Measurements from ENCODE around the gene SHISAL1. TPM values are rescaled to one million over a fixed set of nuclear protein-coding genes. Genes with fewer than 3 reads are reported as not detected.

SHISAL1 gene
- total RNA-seq, 1 experiment from 2014 or later: 2.9 TPM

DNA sequence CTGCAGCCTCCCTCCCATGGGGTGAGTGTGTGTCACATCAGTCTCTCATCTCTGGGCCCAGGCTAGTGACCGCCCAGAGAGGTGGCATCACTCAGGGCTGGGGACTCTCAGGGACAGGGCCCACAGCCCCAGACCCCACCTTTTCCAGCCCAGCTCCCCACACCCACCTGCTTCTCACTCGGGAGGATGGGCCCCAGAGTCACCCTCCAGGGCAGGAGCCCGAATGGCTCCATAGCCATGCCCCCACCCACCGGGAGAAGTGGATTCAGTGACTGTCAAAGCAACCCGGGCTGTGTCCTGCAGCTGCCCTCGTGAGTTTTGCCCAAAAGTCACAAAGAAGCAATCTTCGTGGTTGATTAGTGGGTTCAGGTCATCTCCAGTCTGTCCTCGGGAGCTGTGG is 106.1 kb downstream of the SHISAL1 start:
- no CpG with 5 or more reads among the region's 8 CpGs for WGBS (ENCODE audit: extremely low coverage, insufficient read length, low lambda C conversion rate)
- Histone ChIP-seq H3K9ac (ENCODE audit: extremely low read depth, insufficient read length, low read length) (no peak overlapping the region), H4K8ac (replicated peaks; ENCODE audit: insufficient read length, low read depth, low read length) (no peak overlapping the region), H4K91ac (ENCODE audit: insufficient read length, low read depth, low read length) (no peak overlapping the region), H4K20me1 (ENCODE audit: control insufficient read depth, insufficient read depth, insufficient read length) (no peaks in the 10 kb centered on the region), H2AK5ac (ENCODE audit: insufficient read length, low read length) (no peak overlapping the region), H3K27ac (ENCODE audit: insufficient read length, low read depth, low read length) (no peak overlapping the region), H3K4ac (ENCODE audit: low read depth, low read length) (no peak overlapping the region), H3K18ac (ENCODE audit: insufficient read length, low read depth, low read length) (no peak overlapping the region), H3K4me1 (ENCODE audit: insufficient read depth, low read length) (no peaks in the 10 kb centered on the region), H2BK15ac (ENCODE audit: low read depth, low read length) (no peak overlapping the region), H3K23ac (ENCODE audit: insufficient read length, low read depth, low read length) (no peak overlapping the region), H3K27me3 (ENCODE audit: insufficient read depth, low read length) (no peaks in the 10 kb centered on the region), H2BK20ac (ENCODE audit: low read depth, low read length, poor library complexity, severe bottlenecking) (no peak overlapping the region), H3K79me2 (ENCODE audit: insufficient read depth, low read length) (no peaks in the 10 kb centered on the region), H2AFZ (ENCODE audit: low read length) (no peak overlapping the region), H3K14ac (ENCODE audit: insufficient read depth, low read length) (no peak overlapping the region), H3K56ac (ENCODE audit: insufficient read length, low read depth, low read length) (no peak overlapping the region), H2BK120ac (ENCODE audit: low read depth, low read length, poor library complexity, severe bottlenecking) (no peak overlapping the region), H3K9me3 (ENCODE audit: control insufficient read depth, low read depth, low read length) (no peaks in the 10 kb centered on the region), H2BK12ac (ENCODE audit: insufficient read length, low read depth, low read length) (no peak overlapping the region), H2BK5ac (ENCODE audit: insufficient read length, low read length) (no peak overlapping the region), H3K4me2 (ENCODE audit: insufficient read depth, insufficient read length, low read length) (no peak overlapping the region), H3K79me1 (ENCODE audit: insufficient read depth, low read depth, low read length, poor library complexity, severe bottlenecking) (no peaks in the 10 kb centered on the region), H4K5ac (ENCODE audit: insufficient read length, low read depth, low read length) (no peak overlapping the region), H3T11ph (ENCODE audit: low read length) (no peak overlapping the region), H3K23me2 (ENCODE audit: insufficient read length, low read depth, low read length, poor library complexity, severe bottlenecking) (no peaks in the 10 kb centered on the region)
- no peak for TF ChIP-seq CTCF (conservative IDR thresholded peaks at IDR 0.05)
- H3K27ac Mint-ChIP-seq: no peak overlapping the region
- H3K4me3 Mint-ChIP-seq: no peak overlapping the region
- H3K4me1 Mint-ChIP-seq: peaks cover 0 to 4% of the 10 kb centered on the region in 2 experiments; a peak in 2 of 4 replicates
- H3K9me3 Mint-ChIP-seq: peaks cover 0 to 11% of the 10 kb centered on the region in 2 experiments; a peak in 3 of 5 replicates
- DNase-seq: no peak
- H3K27me3 Mint-ChIP-seq (ENCODE audit: low read depth): peaks cover 15% of the 10 kb centered on the region
- peaks cover 0 to 3% (median 0%) of the 10 kb centered on the region in 3 experiments; a peak in 2 of 7 replicates for H3K36me3 Mint-ChIP-seq (ENCODE audit: insufficient read depth in 1 of 3, low read depth in 3 of 3)
